Breast epithelium (tissue), 4 donors: Measurements from ENCODE around the gene AP3S2. TPM values are rescaled to one million over a fixed set of nuclear protein-coding genes. Genes with fewer than 3 reads are reported as not detected.

ENCODE experiments used
- DNase-seq, 2 donors: peaks; one replicate each; pipeline ENCODE4 v3.0.0-alpha.2; 2019; ENCODE audit warnings: low spot score in 2 of 2
- H3K27ac ChIP-seq, 2 donors: fragments of 200-600 bp; sonication (generic) in 1 of 2; one replicate each; pipeline ENCODE4 v1.5.1; 2016 to 2019; ENCODE audit warnings: mild to moderate bottlenecking in 1 of 2
- H3K27me3 ChIP-seq, 2 donors: fragments of 200-600 bp; sonication (generic) in 1 of 2; one replicate each; pipeline versions ENCODE4 v1.5.1 to v1.6.0; 2017 to 2019; ENCODE audit warnings: control low read depth in 1 of 2, mild to moderate bottlenecking in 1 of 2
- H3K36me3 ChIP-seq: fragments of 200-600 bp; one replicate; pipeline ENCODE4 v1.5.1; 2019
- H3K4me1 ChIP-seq, 2 donors: fragments of 200-600 bp; sonication (generic); one replicate each; pipeline ENCODE4 v1.5.1; 2016 to 2019; ENCODE audit warnings: control low read depth in 1 of 2
- H3K4me3 ChIP-seq, 3 donors: fragments of 200-600 bp; sonication (generic); 1 replicate in 2 of 3; 2 replicates in 1 of 3; pipeline ENCODE4 v1.5.1; 2016 to 2019; ENCODE audit warnings: mild to moderate bottlenecking in 3 of 3, moderate library complexity in 2 of 3
- H3K9me3 ChIP-seq, 2 donors: fragments of 200-600 bp; sonication (generic) in 1 of 2; one replicate each; pipeline ENCODE4 v1.5.1; 2016 to 2019; ENCODE audit warnings: control low read depth in 1 of 2
- POLR2A ChIP-seq: fragments of 450-650 bp; IDR thresholded peaks from one replicate; pipeline ENCODE4 v1.6.1; 2016; ENCODE audit warnings: antibody characterized with exemption, mild to moderate bottlenecking, moderate library complexity
- POLR2AphosphoS5 ChIP-seq, 3 donors: sonication (generic); formaldehyde crosslinking; IDR thresholded peaks; one replicate each; pipeline ENCODE4 v1.6.1; 2017; ENCODE audit warnings: antibody characterized with exemption in 3 of 3
- intact Hi-C: fragments of 100-400 bp; cut with DNase I; formaldehyde crosslinking; loops from one replicate; pipeline ENCODE4 v1.15.1; 2023; ENCODE audit warnings: low total_unique reads
- total RNA-seq, 3 donors: library from RNA; depleted of rRNA; stranded (reverse); fragments of >200 nt; gene quantifications; one replicate each; pipeline ENCODE4 v1.1.0, GENCODE V29; 2016
- TF ChIP-seq, protein P1 (sequence below), 3 donors: fragments of 450-650 bp; IDR thresholded peaks; one replicate each; pipeline ENCODE4 v1.5.1; 2016 to 2017; ENCODE audit warnings: antibody characterized with exemption in 3 of 3, mild to moderate bottlenecking in 3 of 3, moderate library complexity in 3 of 3

AP3S2 gene
- total RNA-seq, 3 donors from 2014 or later, result 37.4 to 57.4 (median 52.8) TPM

DNA sequence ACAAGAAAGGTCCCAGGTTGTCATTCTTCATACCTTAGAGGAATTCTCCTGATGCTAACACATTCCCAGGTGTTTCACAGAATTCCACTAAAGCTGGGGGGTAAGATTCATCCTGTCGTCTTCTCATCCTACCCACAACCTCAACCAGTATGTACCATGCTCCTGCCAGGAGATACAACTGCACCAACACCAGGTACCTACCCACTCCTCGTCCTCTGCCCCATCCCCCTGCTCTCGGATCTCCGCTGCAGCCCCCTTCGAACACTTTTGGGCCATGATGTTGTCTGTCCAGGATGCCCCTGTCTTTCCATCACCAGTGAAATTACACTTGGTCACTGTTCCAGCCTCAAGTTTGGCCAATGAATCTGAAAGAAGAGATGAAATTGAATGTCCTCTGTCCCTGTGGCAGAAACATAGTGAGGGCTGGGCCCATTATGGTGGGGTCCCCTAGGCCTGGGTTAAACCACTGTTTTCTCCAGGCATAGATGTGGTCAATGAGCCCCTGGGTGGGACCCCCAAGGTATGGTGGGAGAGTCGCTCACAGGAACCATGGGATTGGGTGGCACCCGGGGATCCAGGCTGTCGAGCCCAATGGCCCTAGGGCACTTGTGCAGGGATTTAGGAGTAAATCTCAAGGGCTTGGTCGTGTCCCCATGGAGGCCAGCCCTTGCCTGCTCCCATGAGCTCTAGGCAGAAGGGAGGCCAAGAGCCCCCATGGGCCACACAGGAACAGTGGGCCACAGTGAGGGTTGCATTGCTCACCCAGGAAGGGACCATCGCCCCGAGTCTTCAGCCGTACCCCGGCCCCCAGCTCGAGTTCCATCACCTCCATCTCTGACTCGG is 9.4 kb upstream of the AP3S2 start:
- Histone ChIP-seq H3K4me1 (no peaks in the 10 kb centered on the region), H3K27ac (no peak overlapping the region), H3K27me3 (no peaks in the 10 kb centered on the region), H3K36me3 (no peaks in the 10 kb centered on the region), H3K4me3 (no peak overlapping the region), H3K9me3 (no peaks in the 10 kb centered on the region)
- intact Hi-C loops, result no loop called here
- DNase-seq, result no peak
- TF ChIP-seq POLR2A, result no peak
- no peak for TF ChIP-seq POLR2AphosphoS5 (IDR thresholded peaks at IDR 0.05)
- TF ChIP-seq, protein P1, sequence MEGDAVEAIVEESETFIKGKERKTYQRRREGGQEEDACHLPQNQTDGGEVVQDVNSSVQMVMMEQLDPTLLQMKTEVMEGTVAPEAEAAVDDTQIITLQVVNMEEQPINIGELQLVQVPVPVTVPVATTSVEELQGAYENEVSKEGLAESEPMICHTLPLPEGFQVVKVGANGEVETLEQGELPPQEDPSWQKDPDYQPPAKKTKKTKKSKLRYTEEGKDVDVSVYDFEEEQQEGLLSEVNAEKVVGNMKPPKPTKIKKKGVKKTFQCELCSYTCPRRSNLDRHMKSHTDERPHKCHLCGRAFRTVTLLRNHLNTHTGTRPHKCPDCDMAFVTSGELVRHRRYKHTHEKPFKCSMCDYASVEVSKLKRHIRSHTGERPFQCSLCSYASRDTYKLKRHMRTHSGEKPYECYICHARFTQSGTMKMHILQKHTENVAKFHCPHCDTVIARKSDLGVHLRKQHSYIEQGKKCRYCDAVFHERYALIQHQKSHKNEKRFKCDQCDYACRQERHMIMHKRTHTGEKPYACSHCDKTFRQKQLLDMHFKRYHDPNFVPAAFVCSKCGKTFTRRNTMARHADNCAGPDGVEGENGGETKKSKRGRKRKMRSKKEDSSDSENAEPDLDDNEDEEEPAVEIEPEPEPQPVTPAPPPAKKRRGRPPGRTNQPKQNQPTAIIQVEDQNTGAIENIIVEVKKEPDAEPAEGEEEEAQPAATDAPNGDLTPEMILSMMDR (IDR thresholded peaks at IDR 0.05), result no peak

DNA sequence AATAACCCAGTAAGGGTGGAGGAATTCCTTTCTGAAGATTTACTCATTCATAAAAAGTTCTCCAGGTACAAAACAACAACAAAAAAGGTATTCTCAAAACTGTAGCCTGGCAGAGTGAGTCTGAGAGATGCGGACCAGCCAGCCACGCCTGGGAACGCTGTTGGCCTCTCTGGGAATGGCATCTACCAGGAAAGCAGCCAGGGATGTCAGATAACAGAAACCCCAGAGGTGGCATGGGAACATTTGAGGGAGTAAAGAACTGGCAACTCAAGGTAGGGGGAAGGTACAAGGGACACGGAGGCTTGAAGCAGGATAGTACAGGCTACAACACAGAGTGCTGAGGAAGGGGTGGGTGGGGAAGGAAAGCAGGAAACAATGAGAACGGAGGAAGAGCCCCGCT is 7.1 kb upstream of the AP3S2 start:
- H3K36me3 ChIP-seq, result no peaks in the 10 kb centered on the region
- no peaks in the 10 kb centered on the region for H3K4me1 ChIP-seq
- H3K4me3 ChIP-seq, result no peak overlapping the region
- no peak overlapping the region for H3K27ac ChIP-seq
- intact Hi-C loops, result no loop called here
- H3K9me3 ChIP-seq, result no peaks in the 10 kb centered on the region
- TF ChIP-seq, protein P1 (IDR thresholded peaks at IDR 0.05), result no peak
- TF ChIP-seq POLR2A (no peak), POLR2AphosphoS5 (IDR thresholded peaks at IDR 0.05) (no peak)
- DNase-seq, result no peak
- no peaks in the 10 kb centered on the region for H3K27me3 ChIP-seq

DNA sequence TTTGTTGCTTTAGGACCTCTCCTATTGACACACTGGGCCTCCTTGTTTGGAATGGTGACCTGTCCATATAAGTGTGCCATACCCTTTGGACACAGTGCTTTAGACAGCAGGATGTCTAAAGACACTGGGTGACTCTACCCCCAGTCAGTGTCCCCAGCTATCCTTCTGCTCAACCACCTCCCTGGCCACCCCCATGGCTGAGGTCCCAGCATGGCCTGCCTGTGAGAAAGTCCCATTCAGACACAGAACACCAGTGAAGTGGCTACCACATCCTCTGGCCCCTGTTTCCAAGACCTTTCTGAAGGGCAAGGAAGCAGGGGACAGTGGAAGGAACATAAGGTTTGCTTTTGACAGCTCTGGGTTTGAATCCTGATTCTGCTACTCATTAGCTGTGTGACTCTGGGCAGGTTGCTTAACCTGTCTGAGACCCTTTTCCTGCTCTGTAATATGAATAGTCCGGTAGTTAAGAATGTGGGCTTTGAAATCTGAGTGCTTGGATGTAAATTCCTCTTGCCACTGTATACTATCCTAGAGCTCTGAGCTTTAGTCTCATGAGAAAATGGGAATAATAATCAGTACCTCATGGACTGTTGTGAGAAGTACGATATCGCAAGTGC is 6.3 kb upstream of the AP3S2 start:
- no peaks in the 10 kb centered on the region for H3K9me3 ChIP-seq
- intact Hi-C loops, result loop anchor here (10.0 kb wide), 1 partner anchor 175 kb away; no protein-coding TSS in a partner anchor
- no peak overlapping the region for H3K4me3 ChIP-seq
- DNase-seq, result no peak
- no peak overlapping the region for H3K27ac ChIP-seq
- H3K4me1 ChIP-seq, result no peaks in the 10 kb centered on the region
- TF ChIP-seq POLR2A (no peak), POLR2AphosphoS5 (IDR thresholded peaks at IDR 0.05) (no peak)
- TF ChIP-seq, protein P1 (IDR thresholded peaks at IDR 0.05), result no peak
- no peaks in the 10 kb centered on the region for H3K27me3 ChIP-seq
- H3K36me3 ChIP-seq, result no peaks in the 10 kb centered on the region

DNA sequence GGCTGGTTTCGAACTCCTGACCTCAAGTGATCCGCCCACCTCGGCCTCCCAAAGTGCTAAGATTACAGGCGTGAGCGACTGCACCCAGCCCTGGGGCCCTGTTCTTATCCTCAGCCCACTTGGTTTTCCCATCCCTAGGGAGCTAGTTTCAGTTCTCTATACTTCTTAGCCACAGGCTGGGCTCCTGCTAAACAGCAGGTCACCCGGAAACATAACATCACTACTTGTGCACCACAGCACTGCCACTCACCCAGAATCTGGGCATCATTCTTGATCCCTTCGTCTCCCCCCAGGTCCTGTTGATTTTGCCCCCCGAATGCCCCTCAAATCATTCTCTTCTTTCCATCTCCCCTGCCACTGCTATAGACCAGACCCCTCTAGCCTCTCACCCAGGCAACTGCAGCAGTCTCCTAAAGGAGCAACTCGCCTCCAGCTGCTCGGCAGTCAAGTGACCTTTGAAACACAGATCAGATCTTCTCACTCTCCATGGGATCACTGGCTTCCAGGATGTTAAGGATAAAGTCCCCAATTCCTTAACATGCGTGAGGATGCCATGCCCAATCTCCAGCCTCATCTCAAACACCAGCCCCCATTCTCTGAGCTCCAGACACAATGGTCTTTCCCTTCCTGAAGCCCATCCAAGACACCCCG is 5.6 kb upstream of the AP3S2 start:
- no peaks in the 10 kb centered on the region for H3K4me1 ChIP-seq
- no peak for DNase-seq
- no peaks in the 10 kb centered on the region for H3K27me3 ChIP-seq
- H3K4me3 ChIP-seq, result no peak overlapping the region
- no peaks in the 10 kb centered on the region for H3K36me3 ChIP-seq
- no peak overlapping the region for H3K27ac ChIP-seq
- no peaks in the 10 kb centered on the region for H3K9me3 ChIP-seq
- no peak for TF ChIP-seq POLR2AphosphoS5 (IDR thresholded peaks at IDR 0.05)
- no peak for TF ChIP-seq POLR2A
- TF ChIP-seq, protein P1 (IDR thresholded peaks at IDR 0.05), result no peak
- intact Hi-C loops, result loop anchor here (10.0 kb wide), 1 partner anchor 175 kb away; no protein-coding TSS in a partner anchor
